Measurements from ENCODE around the gene MEDAG.
"Not testable (repeated sequence)": the region's sequence is repeated elsewhere in the genome, so short reads cannot be mapped to it uniquely, and the experiment has no call there.

MEDAG gene

DNA sequence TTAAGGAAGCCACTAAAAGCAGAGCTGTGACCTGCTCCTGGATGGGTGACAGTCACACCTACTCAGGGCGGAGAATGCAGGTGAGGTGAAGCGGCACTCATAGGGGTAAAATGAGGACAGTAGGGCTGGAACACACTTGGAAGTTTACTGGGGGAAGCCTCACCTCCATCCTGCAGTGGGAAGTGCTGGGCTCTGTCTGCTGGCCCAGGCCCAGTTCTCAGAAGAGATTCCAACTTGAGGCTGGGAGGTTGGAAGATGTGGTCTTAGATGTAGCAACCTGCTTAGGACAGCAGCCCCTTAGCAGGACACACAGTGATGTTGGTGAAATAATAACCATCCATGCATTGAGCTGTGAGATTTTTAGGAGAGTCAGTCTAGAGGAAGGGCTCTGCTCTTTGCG is 4.6 kb downstream of the MEDAG start:
- DNase-seq, result no peak

DNA sequence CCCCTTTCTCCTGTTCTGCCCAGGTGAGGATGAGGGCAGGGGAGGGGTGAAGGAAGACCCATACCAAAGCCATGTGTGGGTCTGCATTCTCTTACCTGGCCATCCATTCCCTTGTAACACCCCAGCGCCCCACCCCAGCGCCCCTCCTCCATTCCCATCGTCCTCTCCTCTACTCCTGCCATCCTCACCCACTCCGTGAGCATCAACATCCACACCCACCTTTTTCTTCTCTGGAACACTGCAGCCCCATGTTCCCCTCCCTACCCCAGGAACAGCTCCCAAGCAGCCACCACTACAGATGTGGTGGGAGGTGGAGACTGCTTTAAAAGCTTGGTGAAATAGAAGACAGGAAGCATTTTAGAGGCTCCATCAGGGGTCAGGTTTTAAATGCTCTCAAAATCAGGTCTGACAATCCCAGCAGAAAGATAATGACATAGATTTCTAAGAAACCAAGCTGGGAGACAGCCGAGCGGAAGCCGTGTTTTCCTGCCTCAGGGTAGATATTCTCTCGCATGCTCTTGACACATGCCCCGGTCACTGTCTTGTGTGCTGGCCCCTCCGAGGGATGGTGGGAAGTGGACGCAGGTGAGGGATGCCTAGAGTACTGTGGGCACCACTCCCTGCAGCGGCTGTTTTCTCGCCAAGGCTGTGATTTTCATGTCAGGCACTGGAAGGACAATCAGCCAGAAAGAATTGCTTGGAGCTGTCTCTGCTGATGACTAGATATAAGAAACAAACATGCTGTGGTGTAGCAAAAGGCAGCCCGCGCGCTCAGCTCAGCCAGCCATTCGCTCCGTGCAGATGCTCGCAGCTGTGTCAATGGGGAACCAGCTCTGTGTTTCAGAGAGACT is 9.8 kb downstream of the MEDAG start:
- no peak for DNase-seq

DNA sequence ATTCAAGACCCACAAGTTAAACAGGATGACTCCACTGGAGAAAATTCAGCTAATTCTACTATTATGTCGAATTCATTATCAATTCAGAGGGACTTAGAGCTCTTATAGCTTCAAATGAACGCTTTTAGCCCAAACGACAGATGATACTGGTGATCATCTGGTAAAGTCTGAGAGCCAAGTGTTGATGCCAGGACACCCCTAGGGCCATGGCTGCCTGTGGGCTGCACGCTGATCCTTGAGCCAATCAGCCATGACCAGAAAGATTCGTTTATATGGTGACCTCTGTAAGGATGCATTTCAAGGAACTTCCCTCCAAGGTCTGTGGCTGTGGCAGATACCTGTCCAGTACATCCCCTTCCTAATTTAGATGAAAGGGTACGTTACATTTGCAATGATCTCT is 10.9 kb downstream of the MEDAG start:
- no peak for DNase-seq

DNA sequence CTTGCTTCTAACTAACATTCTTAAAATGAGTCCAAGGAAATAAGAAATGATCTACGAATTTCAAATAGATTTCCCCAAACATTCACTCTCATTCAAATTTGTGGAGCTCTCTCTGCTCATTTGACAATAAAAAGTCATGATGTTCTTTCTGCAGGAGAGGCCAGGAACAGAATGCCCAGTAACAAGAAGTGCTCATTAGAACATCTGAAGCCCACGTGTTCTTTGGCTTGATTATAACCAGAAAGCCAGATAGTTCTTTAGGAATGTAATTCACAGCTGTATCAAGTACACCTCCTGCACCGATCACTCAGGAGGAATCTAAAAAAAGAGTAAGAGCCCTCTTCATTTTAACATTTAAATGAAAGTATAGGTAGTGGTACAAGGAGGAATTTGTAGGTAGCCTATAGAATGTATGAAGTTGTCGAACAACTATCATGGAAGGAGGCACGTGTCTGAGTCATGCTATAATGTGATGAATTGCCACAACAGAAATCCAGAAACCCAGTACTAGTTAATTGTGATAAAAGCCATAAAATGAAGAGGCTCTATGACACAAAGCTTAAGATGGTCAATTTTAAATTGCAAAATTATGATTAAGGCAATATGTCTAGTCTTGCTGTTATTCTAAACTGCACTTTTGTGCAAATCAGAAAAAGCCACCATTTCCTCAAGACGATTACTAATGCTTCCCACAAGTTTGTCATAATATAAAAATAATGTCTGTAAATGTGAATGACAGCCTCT is 12.8 kb downstream of the MEDAG start:
- no peak for DNase-seq

DNA sequence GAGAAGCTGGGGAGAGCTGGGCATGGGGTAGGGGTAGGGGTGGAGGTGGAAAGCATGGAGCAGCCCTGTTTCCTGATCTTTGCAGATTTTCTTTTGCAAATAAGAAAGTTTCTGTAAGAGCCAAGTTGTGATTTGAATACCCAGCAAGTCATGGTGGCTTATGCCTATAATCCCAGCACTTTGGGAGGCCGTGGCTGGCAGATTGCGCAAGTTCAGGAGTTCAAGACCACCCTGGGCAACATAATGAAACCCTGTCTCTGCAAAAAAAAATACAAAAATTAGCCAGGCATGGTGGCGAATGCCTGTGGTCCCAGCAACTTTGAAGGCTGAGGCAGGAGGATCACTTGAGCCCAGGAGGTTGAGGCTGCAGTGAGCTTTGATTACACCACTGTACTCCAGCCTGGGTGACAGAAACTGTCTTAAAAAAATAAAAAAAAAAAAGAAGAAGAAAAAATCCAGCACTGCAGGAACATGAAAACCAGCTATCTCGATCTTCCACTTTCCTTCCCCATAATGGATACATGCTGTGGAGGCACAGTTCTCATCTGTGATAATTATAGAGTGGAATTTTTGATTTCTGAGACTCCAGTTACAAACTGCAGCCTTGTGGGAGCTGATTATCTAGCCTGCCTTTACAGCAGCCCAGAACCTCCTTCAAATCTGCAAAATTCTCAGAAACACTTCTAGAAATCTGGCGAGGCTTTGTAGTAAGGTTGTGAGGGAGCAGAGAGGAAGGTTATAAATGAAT is 14.3 kb downstream of the MEDAG start:
- no peak for DNase-seq

DNA sequence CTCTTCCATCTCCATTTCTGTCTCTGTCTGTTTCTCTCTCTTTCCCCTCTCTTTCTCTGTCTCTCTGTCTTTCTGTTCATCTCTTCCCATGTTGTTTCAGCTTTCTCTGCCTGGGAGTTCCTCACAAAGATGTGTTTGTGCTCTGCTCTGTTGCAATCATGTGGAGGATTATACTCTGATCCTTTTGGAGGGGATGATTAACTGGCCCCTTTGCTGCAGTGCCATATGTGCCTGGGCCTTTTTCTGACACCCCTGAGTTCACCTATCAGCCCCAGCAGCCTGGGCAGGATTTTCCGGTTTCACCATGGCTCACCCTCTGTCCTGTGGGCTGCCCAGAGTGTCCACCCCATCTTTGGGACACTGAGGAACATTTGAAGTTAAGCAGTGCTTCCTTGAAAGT is 17.3 kb downstream of the MEDAG start:
- DNase-seq, result no peak

DNA sequence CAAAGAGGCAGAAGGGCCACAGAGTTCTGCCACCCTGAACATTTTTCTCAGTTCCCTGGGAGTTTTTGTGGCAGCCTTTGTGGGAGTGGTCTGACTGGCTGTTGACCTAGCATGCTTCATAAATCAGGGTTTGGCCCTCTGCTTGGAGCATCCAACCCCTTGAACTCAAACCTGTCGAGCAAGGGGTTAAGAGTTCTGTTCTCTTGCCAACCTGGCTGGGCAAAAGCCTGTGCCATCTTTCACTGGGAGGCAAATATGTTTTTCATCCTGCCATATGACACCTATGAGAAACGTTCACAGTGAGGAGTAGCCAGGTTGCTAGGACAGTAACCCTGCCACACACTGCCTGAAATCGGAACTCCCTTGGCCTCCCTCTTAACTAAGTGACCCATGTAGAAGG is 18.6 kb downstream of the MEDAG start:
- no peak for DNase-seq

DNA sequence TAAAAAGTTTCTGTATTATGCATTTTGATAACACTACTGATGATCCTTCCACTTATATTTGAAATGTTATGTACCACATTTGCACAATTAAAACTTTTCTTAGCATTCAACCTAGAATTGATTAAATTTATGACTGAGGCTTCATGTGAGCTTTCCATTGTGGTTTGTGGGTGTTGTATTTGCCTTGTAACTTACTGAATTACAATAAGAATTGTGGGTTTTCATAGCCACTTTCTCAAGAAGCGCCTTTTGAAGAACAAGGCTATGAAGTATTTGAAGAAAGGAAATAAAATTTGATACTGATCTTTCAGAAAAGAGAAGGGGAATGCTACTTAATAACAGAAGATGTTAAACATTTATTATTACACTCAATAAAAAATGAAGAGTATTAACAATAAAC is 19.4 kb downstream of the MEDAG start:
- DNase-seq, result no peak

DNA sequence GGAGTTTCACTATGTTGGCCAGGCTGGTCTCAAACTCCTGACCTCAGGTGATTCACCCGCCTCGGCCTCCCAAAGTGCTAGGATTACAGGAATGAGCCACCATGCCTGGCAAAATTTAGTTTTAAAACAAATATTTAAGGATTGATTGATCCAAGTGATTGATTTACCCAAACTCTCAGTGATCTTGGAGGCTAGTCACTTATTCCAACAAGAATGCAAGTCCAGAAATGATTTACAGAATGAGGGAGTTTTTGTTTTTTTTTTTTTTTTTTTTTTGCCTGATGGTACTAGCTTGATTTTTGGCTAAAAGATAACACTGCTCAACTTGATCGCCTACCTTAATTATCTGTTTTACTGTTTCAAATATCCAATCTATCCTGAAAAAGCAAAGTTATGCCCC is 20.7 kb downstream of the MEDAG start:
- no peak for DNase-seq

DNA sequence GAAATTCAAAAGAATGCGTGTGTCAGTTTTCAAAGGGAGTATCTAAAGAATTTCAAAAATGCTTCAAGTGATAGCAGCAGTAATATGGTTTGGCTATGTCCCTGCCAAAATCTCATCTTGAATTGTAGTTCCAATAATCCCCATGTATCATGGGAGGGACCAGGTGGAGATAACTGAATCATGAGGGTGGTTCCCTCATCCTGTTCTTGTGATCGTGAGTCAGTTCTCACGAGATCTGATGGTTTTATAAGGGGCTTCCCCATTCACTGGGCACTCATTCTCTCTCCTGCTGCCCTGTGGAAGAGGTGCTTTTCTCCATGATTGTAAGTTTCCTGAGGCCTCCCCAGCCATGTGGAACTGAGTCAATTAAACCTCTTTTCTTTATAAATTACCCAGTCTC is 21.1 kb downstream of the MEDAG start:
- DNase-seq, result not testable (repeated sequence)

DNA sequence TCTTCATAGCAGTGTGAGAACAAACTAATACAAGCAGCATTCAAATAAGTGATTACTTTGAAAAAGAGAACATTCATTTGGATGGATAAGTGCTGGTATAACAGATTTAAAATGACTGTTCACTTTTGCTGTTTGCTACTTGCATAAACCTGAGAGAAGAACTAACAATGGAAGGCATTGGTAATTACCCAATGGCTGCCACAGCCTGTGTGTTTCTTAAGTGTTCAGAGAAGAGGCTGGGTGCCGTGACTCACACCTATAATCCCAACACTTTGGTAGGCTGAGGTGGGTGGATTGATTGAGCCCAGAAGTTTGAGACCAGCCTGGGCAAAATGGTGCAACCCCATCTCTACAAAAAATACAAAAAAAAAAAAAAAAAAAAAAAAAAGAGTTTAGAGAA is 21.5 kb downstream of the MEDAG start:
- DNase-seq, result no peak

DNA sequence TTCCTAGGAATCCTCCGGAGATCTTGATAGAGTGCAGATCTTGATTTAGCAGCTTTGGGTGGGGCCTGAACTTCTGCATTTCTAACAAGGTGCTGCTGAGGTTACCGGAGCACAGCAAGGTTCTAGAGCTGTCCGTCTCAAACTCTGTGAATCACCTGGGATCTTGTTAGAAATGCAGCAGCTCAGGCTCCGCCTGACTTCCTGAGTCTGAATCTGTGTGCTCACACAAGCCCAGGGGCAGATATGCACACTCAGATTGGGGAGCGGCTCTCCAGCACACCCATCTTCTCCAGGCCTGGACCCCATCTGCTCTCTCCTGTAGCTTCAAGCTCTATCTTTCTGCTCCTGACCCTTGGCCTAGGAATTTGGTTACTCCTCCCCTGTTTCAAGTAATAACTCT is 22.9 kb downstream of the MEDAG start:
- DNase-seq, result no peak

DNA sequence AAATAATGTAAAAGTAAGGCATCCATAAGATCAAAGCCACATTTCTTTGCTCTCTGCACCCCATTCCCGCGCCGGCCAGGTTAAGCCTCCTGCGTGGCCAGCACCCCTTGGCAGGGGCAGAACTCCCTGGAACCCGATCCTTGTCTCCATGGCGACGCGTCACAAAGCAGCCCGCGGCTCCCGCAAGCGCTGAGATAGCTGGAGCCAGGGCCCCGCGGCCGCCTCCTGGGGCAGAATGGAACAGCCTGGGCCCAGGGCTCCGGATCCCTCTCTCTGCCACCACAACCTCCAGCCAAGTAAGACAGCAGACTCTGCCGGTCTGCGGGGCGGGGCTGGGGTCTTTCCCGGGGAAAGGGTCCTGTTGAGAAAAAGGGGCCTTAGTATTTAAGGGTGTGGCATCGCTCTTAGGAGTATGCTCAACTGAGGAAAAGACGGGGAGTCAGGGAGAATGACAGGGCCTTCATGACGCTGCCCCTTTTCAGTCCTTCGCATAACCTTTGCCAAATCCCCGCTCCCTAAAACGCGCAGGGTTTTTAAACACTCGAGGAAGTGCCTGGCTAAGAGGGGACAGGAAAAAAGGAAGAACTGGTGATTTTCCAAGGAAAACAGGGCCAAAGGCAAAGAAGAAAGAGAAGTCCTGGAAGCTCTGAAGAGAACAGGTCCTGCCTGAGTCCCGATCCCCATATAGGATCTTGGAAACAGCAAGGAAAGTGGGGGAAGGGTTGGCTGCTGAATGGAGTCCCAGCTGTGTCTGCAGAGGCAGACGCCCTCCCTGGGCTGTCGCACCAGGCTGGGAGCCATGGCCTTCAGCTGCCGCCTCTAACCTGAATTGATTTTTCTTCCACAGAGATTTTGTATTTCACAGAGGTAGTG is 26.6 kb downstream of the MEDAG start, which contains the start of gene TEX26:
Gene TEX26, plus strand, starts transcription at position 176 of the 873 bp plus-strand sequence. Its CDS starts 60 bp downstream, at position 236.
- no peak for DNase-seq

DNA sequence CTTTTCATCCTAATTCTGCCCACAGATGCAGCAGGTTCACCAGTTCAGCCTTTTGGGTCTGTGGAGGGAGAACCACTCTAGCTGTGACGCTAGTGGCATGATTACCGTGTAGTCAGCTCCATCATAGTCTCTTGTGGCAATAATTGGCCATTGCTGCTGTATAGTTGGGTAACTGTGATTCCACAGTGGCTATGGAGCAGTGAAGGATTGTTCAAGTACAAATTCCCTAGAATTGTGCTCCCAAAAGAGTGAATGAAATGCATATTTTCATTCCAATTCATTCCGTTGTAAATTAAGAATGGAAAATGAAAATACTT is 27.2 kb downstream of the MEDAG start:
- DNase-seq, result no peak

DNA sequence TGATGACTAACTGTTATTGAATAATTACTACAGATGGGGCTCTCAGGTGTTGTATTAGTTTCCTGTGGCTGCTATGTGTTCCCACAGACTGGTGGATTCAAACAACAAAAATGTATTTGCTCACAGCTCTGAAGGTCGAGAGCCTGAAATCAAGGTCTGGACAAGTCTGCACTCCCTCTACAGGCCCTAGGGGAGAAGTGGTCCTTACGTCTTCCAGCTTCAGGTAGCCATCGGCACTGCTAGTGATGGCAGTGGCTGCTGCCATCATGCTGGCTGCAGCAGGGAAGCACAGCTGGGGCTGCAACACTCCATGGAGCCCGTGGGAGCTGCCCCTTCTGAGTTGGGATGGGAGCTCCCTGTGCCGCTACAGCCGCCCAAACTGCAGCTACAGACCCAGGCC is 28.3 kb downstream of the MEDAG start:
- DNase-seq, result no peak

DNA sequence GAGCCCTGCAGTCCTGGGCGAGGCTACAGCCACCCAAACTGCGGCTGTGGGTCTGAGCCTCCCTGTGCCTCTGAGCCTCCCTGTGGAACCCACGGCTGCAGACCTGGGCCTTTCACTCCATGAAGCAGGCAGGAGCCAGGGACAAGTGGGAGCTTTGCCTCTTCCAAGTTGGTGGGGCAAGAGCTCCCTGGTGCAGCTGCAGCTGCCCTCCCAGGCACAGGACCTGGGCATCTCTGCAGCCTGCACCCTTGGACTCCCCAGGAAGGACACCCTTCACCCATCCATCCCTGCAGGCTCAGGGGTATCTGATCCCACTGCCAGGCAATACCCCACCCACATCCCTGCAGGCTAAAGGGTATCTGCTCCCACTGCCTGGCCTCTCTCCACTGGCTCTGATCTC is 28.7 kb downstream of the MEDAG start:
- no peak for DNase-seq

DNA sequence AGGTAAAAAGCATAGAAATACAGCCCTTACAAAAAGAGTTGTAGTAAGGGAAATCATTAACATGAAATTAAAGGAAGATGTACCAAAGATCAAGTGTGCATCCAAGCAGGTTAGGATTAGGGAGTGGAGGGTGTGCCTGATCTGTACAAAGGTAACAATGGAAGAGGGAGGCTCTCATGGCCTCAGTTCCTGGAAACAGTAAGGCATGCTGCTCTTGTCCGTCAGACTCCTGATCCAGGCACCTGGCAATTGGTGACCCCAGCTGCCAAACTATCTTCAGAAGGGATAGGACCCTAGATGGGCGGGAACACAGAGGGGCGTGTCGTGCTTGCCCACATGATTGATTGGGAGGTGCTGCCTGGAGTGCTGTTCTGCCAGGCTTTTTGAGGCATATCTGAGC is 30.9 kb downstream of the MEDAG start:
- no peak for DNase-seq

DNA sequence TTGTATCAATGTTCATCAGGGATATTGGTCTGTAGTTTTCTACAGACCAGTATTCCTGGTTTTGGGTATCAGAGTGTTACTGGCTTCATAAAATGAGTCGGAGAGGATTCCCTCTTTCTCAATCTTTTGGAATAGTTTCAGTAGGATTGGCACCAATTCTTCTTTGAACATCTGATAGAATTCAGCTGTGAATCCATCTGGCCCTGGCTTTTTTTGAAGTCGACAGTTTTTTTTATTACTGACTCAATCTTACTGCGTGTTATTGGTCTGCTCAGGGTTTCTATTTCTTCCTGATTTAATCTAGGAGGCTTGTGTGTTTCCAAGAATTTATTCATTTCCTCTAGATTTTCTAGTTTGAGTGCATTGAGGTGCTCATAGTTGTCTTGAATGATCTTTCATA is 37.8 kb downstream of the MEDAG start:
- DNase-seq, result no peak

DNA sequence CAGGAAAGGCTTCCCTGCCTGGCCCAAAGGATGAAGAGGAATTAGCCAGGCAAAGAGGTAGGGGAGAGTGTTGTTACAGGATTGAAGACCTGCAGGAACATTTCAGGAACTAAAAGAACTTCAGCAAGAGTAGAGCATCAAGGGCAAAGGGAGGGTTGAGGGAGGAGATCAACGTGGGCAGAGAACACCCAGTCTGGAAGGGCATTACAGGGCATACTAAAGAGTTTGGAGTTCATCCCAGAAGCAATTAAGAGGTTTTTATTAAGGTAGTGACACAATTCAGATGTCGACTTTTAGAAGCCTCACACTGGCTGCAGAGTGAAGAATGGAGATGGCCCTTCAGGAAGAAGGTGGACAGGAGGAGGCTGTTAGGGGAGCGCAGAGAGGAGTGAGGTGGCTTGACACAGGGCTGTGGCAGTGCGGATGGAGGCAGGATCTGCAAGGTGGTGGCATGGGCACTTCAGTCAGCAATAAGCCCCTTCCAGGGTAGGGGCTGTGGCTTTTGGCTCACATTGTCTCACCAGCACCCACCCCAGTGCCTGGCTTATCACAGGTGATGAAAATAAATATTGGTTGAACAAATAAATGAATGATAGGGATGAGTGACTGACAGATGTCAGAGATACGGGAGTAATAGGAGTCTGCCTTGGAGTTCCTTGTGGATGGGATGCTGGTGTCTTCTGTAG is 51.3 kb downstream of the MEDAG start:
- DNase-seq, result no peak

DNA sequence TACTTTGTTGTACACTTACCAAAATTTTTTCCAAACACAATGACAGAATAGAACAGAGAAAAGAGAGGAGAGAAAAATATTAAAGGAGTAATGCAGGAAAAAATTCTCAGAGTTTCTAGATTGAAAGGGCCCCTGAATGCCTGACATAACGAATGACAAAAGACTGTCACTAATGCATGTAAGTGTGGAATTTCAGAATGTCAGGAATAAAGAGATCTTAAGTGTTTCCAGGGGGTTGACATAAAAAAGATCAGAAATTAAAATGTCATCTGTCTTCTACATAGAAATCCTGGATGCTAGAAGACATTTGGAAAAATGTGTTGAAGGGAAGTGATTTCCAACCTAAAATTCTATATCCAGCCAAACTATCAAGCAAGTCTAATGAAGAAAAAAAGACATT is 53.6 kb downstream of the MEDAG start:
- DNase-seq, result no peak

DNA sequence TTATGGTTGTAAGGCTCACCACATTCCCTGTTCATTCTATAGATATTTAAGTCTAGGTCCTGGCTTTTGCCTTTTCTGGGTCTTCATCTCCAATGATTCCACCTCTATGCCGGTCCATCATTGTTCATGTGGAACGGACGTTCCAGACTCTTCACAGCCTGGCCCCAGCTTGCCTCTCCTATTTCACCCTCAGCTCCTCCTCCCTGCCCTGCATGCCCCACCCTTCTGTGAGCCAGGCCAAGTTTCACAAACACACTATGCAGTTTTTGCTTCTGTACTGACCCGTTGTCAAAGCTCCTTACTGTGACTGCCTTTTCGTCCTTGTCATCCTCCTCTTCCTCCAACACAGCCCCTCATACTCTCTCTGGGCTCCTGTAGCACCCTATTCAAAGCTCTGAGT is 57.7 kb downstream of the MEDAG start:
- DNase-seq, result no peak

DNA sequence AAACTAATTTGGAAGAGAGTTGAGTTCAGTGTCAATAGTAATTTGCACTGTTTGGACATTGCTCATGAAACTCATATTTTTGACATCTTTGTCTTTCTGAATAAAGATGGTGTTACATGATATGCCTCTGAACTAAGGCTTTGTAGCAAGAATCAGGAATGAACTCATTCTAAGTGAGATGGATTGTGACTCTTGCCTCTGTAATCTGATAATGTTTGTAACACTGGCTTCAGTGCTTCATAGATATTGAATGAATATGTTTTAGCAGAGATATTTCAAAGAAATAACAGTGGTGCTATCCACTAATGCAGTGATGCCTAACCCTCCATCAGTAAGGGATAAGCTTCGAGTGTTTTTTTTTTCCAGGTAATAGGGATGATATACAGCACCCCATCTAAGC is 59.3 kb downstream of the MEDAG start:
- no peak for DNase-seq

Data from NCI-H526 treated with DMSO at 0.1 percent for 48 hours (cell line).